Lower leg skin (tissue), 3 donors: ENCODE data around the gene ENAH.

Source experiments
- POLR2A ChIP-seq, 2 donors: fragments of 450-650 bp; IDR thresholded peaks; one replicate each; pipeline ENCODE4 v1.6.1; 2016 to 2017; ENCODE audit warnings: antibody characterized with exemption in 2 of 2, mild to moderate bottlenecking in 1 of 2, moderate library complexity in 1 of 2
- TF ChIP-seq, protein P1 (sequence below), 3 donors: fragments of 450-650 bp; IDR thresholded peaks; one replicate each; pipeline ENCODE4 v1.5.1; 2016; ENCODE audit warnings: antibody characterized with exemption in 3 of 3, mild to moderate bottlenecking in 3 of 3, moderate library complexity in 2 of 3

DNA sequence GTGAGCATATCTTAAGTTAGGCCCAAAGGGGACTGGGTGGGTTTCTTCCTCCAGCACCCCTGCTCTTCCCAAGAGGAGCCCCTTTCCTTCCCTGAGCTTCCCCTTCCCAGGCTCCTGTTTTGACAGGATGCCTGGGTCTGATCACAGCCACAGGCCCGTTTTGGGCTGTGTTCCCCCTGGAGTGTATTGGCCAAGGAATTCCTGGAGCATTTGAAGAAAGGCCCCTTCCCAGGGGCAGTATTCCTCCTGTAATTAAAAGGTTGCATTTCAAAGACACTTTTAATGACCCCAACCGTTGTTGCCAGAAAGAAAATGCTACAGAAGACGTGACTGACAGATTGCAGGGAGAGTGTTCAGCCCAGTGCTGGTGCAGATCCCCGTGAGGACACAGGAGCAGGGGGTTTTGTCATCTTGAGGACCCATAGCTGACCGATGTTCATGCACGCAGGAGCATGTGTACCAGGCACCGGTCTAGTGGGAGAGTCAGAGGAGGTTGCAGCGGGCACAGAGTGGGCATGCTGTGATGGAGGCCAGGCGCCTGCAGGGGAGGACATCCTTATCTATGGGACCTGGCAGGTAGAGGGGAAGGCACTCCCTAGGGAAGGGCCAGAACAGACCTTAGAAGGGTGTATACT lies 205.8 kb downstream of the ENAH start:
- TF ChIP-seq, protein P1, sequence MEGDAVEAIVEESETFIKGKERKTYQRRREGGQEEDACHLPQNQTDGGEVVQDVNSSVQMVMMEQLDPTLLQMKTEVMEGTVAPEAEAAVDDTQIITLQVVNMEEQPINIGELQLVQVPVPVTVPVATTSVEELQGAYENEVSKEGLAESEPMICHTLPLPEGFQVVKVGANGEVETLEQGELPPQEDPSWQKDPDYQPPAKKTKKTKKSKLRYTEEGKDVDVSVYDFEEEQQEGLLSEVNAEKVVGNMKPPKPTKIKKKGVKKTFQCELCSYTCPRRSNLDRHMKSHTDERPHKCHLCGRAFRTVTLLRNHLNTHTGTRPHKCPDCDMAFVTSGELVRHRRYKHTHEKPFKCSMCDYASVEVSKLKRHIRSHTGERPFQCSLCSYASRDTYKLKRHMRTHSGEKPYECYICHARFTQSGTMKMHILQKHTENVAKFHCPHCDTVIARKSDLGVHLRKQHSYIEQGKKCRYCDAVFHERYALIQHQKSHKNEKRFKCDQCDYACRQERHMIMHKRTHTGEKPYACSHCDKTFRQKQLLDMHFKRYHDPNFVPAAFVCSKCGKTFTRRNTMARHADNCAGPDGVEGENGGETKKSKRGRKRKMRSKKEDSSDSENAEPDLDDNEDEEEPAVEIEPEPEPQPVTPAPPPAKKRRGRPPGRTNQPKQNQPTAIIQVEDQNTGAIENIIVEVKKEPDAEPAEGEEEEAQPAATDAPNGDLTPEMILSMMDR (IDR thresholded peaks at IDR 0.05): no peak
- TF ChIP-seq POLR2A (IDR thresholded peaks at IDR 0.05): no peak
